Panc1 (cell line): Measurements from ENCODE around the gene SART3. TPM values are rescaled to one million over a fixed set of nuclear protein-coding genes. Genes with fewer than 3 reads are reported as not detected.

ENCODE experiments used
- ATAC-seq: fragments of 200-7000 bp; cut with Tn5 transposase; 2 replicates; pipeline ENCODE4 v1.9.1; 2020; ENCODE audit warnings: mild to moderate bottlenecking, moderate library complexity
- BruUV-seq: library from RNA; stranded (reverse); fragments of 400-500 nt; replicated peaks from 2 replicates; lab custom pipeline; 2021; lab: Mats Ljungman, UMichigan
- CTCF ChIA-PET: fragments of 300-600 bp; sonication (Branson Sonifier 250); formaldehyde crosslinking; loops from one replicate; lab custom pipeline; 2022; ENCODE audit warnings: antibody characterized with exemption; lab: Charles Lee
- POLR2A ChIA-PET: fragments of 300-600 bp; sonication (Branson Sonifier 250); formaldehyde crosslinking; loops from one replicate; lab custom pipeline; 2022; ENCODE audit warnings: antibody characterized with exemption; lab: Charles Lee
- DNase-seq: peaks from one replicate; pipeline ENCODE4 v3.0.0-alpha.2; 2010; ENCODE audit warnings: low read depth, low spot score
- H3K27ac ChIP-seq: 2 replicates; pipeline ENCODE4 v1.5.1; 2011; ENCODE audit warnings: mild to moderate bottlenecking, low read length, inconsistent platforms
- H3K27me3 ChIP-seq: fragments of 200-500 bp; sonication (Bioruptor generic); 2 replicates; pipeline ENCODE4 v1.6.0; 2014; ENCODE audit warnings: low read length, inconsistent platforms; ENCODE audit not compliant: control insufficient read depth, insufficient read depth
- H3K36me3 ChIP-seq: fragments of 200-500 bp; sonication (Bioruptor generic); 2 replicates; pipeline ENCODE4 v1.5.1; 2014; ENCODE audit warnings: inconsistent platforms, mild to moderate bottlenecking, low read length, moderate library complexity; ENCODE audit not compliant: control insufficient read depth, insufficient read depth
- H3K4me1 ChIP-seq: 2 replicates; pipeline ENCODE4 v1.5.1; 2011; ENCODE audit warnings: inconsistent platforms, mild to moderate bottlenecking, low read length, moderate library complexity; ENCODE audit not compliant: control insufficient read depth, insufficient read depth
- H3K4me3 ChIP-seq, 2 experiments: 2 replicates each; pipeline ENCODE4 v1.5.1; 2011 to 2012; ENCODE audit warnings: low read depth in 2 of 2, low read length in 2 of 2, mild to moderate bottlenecking in 2 of 2, inconsistent platforms in 1 of 2, moderate library complexity in 1 of 2
- H3K9me3 ChIP-seq: fragments of 200-500 bp; sonication (Bioruptor generic); 2 replicates; pipeline ENCODE4 v1.5.1; 2014; ENCODE audit warnings: low read depth, mild to moderate bottlenecking, inconsistent platforms, low read length, moderate library complexity; ENCODE audit not compliant: control insufficient read depth, insufficient read depth
- CTCF ChIP-seq: fragments of 450-650 bp; IDR thresholded peaks from 2 replicates; pipeline ENCODE4 v1.5.1; 2017; ENCODE audit warnings: mild to moderate bottlenecking
- POLR2AphosphoS5 ChIP-seq: IDR thresholded peaks from 2 replicates; pipeline ENCODE4 v1.6.1; 2012; ENCODE audit warnings: mild to moderate bottlenecking, low read depth, low read length, moderate library complexity
- SIN3A ChIP-seq: IDR thresholded peaks from 2 replicates; pipeline ENCODE4 v1.6.1; 2012; ENCODE audit warnings: low read depth, mild to moderate bottlenecking, low read length, moderate library complexity, borderline replicate concordance; ENCODE audit not compliant: insufficient read depth
- TCF7L2 ChIP-seq: IDR thresholded peaks from 2 replicates; pipeline ENCODE4 v1.6.1; 2011; ENCODE audit warnings: mild to moderate bottlenecking, low read depth, low read length, inconsistent platforms
- in situ Hi-C: cut with HindIII; loops from 2 replicates; pipeline ENCODE4 v1.10.0; 2016; ENCODE audit warnings: low sequenced_read_pairs, low pct_unique_long_range_greater_than_20kb
- intact Hi-C: fragments of 100-400 bp; cut with micrococcal nuclease; formaldehyde crosslinking; loops from one replicate; pipeline ENCODE4 v1.10.0; 2022; ENCODE audit not compliant: unreplicated experiment
- total RNA-seq: library from RNA; stranded (reverse); gene quantifications from one replicate; pipeline ENCODE4 v1.2.1, GENCODE V29; 2021; ENCODE audit not compliant: unreplicated experiment
- TF ChIP-seq, protein P1 (sequence below), 2 experiments: IDR thresholded peaks; 2 replicates each; pipeline ENCODE4 v1.6.1; 2011 to 2012; ENCODE audit warnings: low read depth in 2 of 2, control low read depth in 1 of 2, low read length in 1 of 2, mild to moderate bottlenecking in 1 of 2, moderate library complexity in 1 of 2; ENCODE audit not compliant: insufficient read depth in 1 of 2

Gene SART3
- total RNA-seq, 1 experiment from 2014 or later, result 55.9 TPM

- in situ Hi-C loops (no loop called here), intact Hi-C loops (no loop called here)
- ChIA-PET POLR2A (no interaction called here), CTCF (no interaction called here)
- Histone ChIP-seq H3K27ac (no peak overlapping the region), H3K27me3 (no peaks in the 10 kb centered on the region), H3K9me3 (no peaks in the 10 kb centered on the region), H3K36me3 (peaks cover 18% of the 10 kb centered on the region), H3K4me1 (peaks cover 7% of the 10 kb centered on the region), H3K4me3 (no peak overlapping the region)
- ATAC-seq, result no peak
- no TSS peak for BruUV-seq
- TF ChIP-seq POLR2AphosphoS5, result peak; percentile 12; the same call in 1 of the 2 replicates
- TF ChIP-seq, protein P1, sequence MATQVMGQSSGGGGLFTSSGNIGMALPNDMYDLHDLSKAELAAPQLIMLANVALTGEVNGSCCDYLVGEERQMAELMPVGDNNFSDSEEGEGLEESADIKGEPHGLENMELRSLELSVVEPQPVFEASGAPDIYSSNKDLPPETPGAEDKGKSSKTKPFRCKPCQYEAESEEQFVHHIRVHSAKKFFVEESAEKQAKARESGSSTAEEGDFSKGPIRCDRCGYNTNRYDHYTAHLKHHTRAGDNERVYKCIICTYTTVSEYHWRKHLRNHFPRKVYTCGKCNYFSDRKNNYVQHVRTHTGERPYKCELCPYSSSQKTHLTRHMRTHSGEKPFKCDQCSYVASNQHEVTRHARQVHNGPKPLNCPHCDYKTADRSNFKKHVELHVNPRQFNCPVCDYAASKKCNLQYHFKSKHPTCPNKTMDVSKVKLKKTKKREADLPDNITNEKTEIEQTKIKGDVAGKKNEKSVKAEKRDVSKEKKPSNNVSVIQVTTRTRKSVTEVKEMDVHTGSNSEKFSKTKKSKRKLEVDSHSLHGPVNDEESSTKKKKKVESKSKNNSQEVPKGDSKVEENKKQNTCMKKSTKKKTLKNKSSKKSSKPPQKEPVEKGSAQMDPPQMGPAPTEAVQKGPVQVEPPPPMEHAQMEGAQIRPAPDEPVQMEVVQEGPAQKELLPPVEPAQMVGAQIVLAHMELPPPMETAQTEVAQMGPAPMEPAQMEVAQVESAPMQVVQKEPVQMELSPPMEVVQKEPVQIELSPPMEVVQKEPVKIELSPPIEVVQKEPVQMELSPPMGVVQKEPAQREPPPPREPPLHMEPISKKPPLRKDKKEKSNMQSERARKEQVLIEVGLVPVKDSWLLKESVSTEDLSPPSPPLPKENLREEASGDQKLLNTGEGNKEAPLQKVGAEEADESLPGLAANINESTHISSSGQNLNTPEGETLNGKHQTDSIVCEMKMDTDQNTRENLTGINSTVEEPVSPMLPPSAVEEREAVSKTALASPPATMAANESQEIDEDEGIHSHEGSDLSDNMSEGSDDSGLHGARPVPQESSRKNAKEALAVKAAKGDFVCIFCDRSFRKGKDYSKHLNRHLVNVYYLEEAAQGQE (IDR thresholded peaks at IDR 0.05; ENCODE audit: insufficient read depth in 1 of 2, low read depth in 2 of 2, low read length in 1 of 2), result no peak
- no peak for DNase-seq
These were observed 43.5 kb downstream of the SART3 start for GRCh38 chr12:108517288-108518100.

GRCh38 chr12:108516511-108517275 lies 44.3 kb downstream of the SART3 start:
- H3K9me3 ChIP-seq, result no peaks in the 10 kb centered on the region
- in situ Hi-C loops (no loop called here), intact Hi-C loops (no loop called here)
- BruUV-seq, result no TSS peak
- H3K27ac ChIP-seq, result no peak overlapping the region; the same call in 1 of the 2 replicates
- H3K36me3 ChIP-seq, result peaks cover 16% of the 10 kb centered on the region
- H3K4me1 ChIP-seq, result peaks cover 9% of the 10 kb centered on the region
- ChIA-PET CTCF (no interaction called here), POLR2A (no interaction called here)
- H3K4me3 ChIP-seq, result no peak overlapping the region
- TF ChIP-seq CTCF (peak; percentile 33), TCF7L2 (no peak)
- H3K27me3 ChIP-seq, result no peaks in the 10 kb centered on the region
- DNase-seq (no peak), ATAC-seq (no peak)

GRCh38 chr12:108515916-108516315 lies 45.1 kb downstream of the SART3 start:
- no peak for DNase-seq
- no TSS peak for BruUV-seq
- H3K36me3 ChIP-seq, result peaks cover 10% of the 10 kb centered on the region
- peak overlapping the region; percentile 70 to 88 for H3K4me3 ChIP-seq
- intact Hi-C loops, result no loop called here
- no peak; the same call in 1 of the 2 replicates for ATAC-seq
- peaks cover 13% of the 10 kb centered on the region for H3K4me1 ChIP-seq
- peak overlapping the region; percentile 83 for H3K27ac ChIP-seq
- H3K27me3 ChIP-seq, result no peaks in the 10 kb centered on the region
- no peaks in the 10 kb centered on the region for H3K9me3 ChIP-seq
- ChIA-PET CTCF (no interaction called here), POLR2A (no interaction called here)
- in situ Hi-C loops, result no loop called here
- TF ChIP-seq SIN3A (no peak), TCF7L2 (no peak), CTCF (no peak), POLR2AphosphoS5 (no peak; the same call in 1 of the 2 replicates)
- TF ChIP-seq, protein P1 (IDR thresholded peaks at IDR 0.05; ENCODE audit: insufficient read depth in 1 of 2, low read depth in 2 of 2, low read length in 1 of 2), result no peak
